Kidney (tissue), 14 donors: ENCODE results near the gene CAVIN2. TPM values are rescaled to one million over a fixed set of nuclear protein-coding genes. Genes with fewer than 3 reads are reported as not detected.

Experiments
- DNase-seq, 5 donors: peaks; one replicate each; pipeline ENCODE4 v3.0.0-alpha.2; 2013 to 2020
- FAIRE-seq: peaks from 2 replicates; lab custom pipeline; 2012; peaks lifted over from hg19 to GRCh38; lab: Jason Lieb, UNC
- H3K27ac ChIP-seq, 2 donors: one replicate each; pipeline ENCODE4 v1.7.0; 2013; ENCODE audit warnings: low read depth in 2 of 2, low read length in 2 of 2, inconsistent platforms in 1 of 2
- H3K27me3 ChIP-seq: one replicate; pipeline ENCODE4 v1.7.1; 2013; ENCODE audit warnings: low read length, inconsistent platforms; ENCODE audit not compliant: control insufficient read depth, insufficient read depth
- H3K36me3 ChIP-seq, 3 donors: one replicate each; pipeline versions ENCODE4 v1.7.0 to v1.7.1; 2013; ENCODE audit warnings: low read length in 3 of 3, control low read depth in 1 of 3, inconsistent platforms in 1 of 3; ENCODE audit not compliant: insufficient read depth in 3 of 3, control insufficient read depth in 2 of 3
- H3K4me1 ChIP-seq, 3 donors: one replicate each; pipeline versions ENCODE4 v1.7.0 to v1.7.1; 2013; ENCODE audit warnings: low read length in 3 of 3, inconsistent platforms in 1 of 3, low read depth in 1 of 3; ENCODE audit not compliant: control insufficient read depth in 2 of 3, insufficient read depth in 2 of 3
- H3K4me3 ChIP-seq, 3 donors: one replicate each; pipeline versions ENCODE4 v1.7.0 to v1.8.1; 2013; ENCODE audit warnings: low read length in 3 of 3, control low read depth in 1 of 3, inconsistent platforms in 1 of 3
- H3K9ac ChIP-seq, 3 donors: one replicate each; pipeline versions ENCODE4 v1.7.0 to v1.7.1; 2013; ENCODE audit warnings: low read length in 3 of 3, control low read depth in 1 of 3, inconsistent platforms in 1 of 3
- H3K9me3 ChIP-seq, 3 donors: one replicate each; pipeline versions ENCODE4 v1.7.0 to v1.7.1; 2013; ENCODE audit warnings: low read length in 3 of 3, control low read depth in 1 of 3, inconsistent platforms in 1 of 3; ENCODE audit not compliant: control insufficient read depth in 2 of 3, insufficient read depth in 1 of 3
- intact Hi-C: fragments of 100-400 bp; cut with DNase I; formaldehyde crosslinking; loops from one replicate; pipeline ENCODE4 v1.11.1; 2022
- polyA plus RNA-seq: library from polyadenylated mRNA; stranded (reverse); fragments of 350-450 nt; fragmentation: Illumina TruSeq; extraction: RNeasy Lipid Tissue Mini Kit (QIAGEN cat#74804); gene quantifications from one replicate; pipeline ENCODE4 v1.2.3, GENCODE V29; 2014; ENCODE audit warnings: low read depth, low replicate concordance; ENCODE audit not compliant: insufficient read depth
- total RNA-seq: library from RNA; stranded (reverse); fragmentation: NEBNext Ultra II Directional; extraction: Animal tissue kit (Norgen Biotek cat#: 25700); gene quantifications from one replicate; pipeline ENCODE4 v1.2.1, GENCODE V29; 2021
- TF ChIP-seq, protein P1 (sequence below): IDR thresholded peaks from 3 replicates; pipeline ENCODE4 v1.5.1; 2012; ENCODE audit warnings: mild to moderate bottlenecking, moderate library complexity, borderline replicate concordance; ENCODE audit not compliant: insufficient read depth; ENCODE audit errors: extremely low read depth
- donor health status: control.
- donor health status: control.
- donor health status: control.
- donor health status: control.
- donor health status: control.
- donor health status: DM: yes; HTN: yes; CAD: no.
- donor health status: Normal renal cell carcinoma (clear cell type).

The CAVIN2 gene
- total and polyA plus RNA-seq, 2 donors from 2014 or later: 17.9 to 55.0 TPM

DNA sequence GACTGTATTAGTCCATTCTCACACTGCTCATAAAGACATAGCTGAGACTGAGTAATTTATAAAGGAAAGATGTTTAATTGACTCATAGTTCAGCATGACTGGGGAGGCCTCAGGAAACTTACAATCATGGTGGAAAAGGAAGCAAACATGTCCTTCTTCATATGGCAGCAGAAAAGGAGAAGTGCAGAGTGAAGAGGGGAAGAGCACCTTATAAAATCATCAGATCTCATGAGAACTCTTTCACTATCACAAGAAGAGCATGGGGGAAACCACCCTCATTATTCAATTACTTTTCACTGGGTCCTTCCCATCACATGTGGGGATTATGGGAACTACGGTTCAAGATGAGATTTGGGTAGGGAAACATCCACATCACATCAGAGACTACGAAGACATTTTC is 43.0 kb upstream of the CAVIN2 start:
- Histone ChIP-seq H3K9me3 (peaks cover 0 to 7% (median 0%) of the 10 kb centered on the region in 3 donors), H3K4me1 (no peaks in the 10 kb centered on the region), H3K4me3 (no peak overlapping the region), H3K9ac (no peak overlapping the region), H3K27me3 (no peaks in the 10 kb centered on the region), H3K36me3 (no peaks in the 10 kb centered on the region), H3K27ac (no peak overlapping the region)
- intact Hi-C loops: no loop called here
- no peak for FAIRE-seq
- no peak for DNase-seq
- TF ChIP-seq, protein P1, sequence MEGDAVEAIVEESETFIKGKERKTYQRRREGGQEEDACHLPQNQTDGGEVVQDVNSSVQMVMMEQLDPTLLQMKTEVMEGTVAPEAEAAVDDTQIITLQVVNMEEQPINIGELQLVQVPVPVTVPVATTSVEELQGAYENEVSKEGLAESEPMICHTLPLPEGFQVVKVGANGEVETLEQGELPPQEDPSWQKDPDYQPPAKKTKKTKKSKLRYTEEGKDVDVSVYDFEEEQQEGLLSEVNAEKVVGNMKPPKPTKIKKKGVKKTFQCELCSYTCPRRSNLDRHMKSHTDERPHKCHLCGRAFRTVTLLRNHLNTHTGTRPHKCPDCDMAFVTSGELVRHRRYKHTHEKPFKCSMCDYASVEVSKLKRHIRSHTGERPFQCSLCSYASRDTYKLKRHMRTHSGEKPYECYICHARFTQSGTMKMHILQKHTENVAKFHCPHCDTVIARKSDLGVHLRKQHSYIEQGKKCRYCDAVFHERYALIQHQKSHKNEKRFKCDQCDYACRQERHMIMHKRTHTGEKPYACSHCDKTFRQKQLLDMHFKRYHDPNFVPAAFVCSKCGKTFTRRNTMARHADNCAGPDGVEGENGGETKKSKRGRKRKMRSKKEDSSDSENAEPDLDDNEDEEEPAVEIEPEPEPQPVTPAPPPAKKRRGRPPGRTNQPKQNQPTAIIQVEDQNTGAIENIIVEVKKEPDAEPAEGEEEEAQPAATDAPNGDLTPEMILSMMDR: no peak

DNA sequence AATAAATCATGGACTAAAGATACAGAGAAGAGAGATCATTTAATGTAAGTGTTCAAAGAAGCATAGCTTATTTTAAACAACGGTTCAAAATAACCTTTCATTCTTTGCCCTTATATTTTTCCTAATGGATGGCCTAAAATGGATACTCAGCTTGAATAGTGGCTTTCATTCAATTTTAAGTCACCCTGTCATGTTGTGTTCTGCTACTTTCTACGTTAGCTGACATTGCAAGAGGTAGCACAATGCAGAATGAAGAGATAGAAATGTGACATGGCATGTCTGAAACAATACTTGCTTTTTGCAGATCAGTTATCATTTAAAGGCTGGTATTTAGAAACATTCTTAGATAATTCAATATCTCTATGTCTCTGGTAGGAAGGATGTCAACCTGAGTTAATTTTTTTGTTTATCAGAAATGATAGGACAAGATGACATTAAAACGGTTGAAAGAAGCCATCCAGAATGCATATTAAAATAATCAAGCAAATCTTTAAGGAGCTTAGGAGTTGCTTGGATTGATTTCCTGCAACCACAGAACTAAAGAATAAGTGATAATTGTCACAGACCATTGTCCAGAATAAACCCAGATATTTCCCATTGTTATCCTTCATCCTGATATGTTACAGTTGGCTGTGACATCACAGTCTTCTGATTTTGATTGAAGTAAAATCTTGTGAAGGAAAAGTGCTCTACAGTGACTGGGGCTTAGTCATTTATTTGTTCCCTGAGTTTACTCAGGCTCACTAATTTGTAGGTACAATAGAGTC is 41.7 kb upstream of the CAVIN2 start:
- TF ChIP-seq, protein P1: no peak
- no peaks in the 10 kb centered on the region for H3K27me3 ChIP-seq
- FAIRE-seq: no peak

DNA sequence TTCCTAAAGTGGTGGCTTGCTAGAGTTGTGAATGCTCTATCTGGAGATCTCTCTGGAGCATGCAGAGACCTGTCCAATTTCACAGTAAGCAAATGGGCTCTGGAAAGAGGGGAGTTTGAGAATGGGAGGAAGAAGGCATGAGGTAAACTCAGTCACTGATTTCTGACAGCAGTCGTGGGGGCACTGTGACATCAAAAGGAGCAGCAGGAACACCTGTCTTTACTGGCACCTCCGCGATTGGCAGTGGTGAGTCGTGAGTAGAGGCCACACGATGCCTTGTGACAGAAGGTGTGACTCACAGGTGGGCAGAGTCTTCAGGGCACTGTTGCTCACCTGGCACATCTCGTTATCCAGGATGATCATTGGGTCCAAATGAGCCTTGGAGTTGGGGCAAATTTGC is 38.8 kb upstream of the CAVIN2 start:
- Histone ChIP-seq H3K27ac (no peak overlapping the region), H3K4me3 (no peak overlapping the region), H3K4me1 (no peaks in the 10 kb centered on the region), H3K36me3 (no peaks in the 10 kb centered on the region), H3K9ac (no peak overlapping the region), H3K27me3 (no peaks in the 10 kb centered on the region), H3K9me3 (no peaks in the 10 kb centered on the region)
- TF ChIP-seq, protein P1: no peak
- DNase-seq (no peak), FAIRE-seq (no peak)
- intact Hi-C loops: no loop called here

More for the DNA sequence above, 41.7 kb upstream of the CAVIN2 start:
- no peaks in the 10 kb centered on the region for H3K4me1 ChIP-seq
- intact Hi-C loops: no loop called here
- peaks cover 0 to 7% (median 0%) of the 10 kb centered on the region in 3 donors for H3K9me3 ChIP-seq
- no peak overlapping the region for H3K4me3 ChIP-seq
- H3K27ac ChIP-seq: no peak overlapping the region
- H3K9ac ChIP-seq: no peak overlapping the region
- no peaks in the 10 kb centered on the region for H3K36me3 ChIP-seq
- no peak for DNase-seq

DNA sequence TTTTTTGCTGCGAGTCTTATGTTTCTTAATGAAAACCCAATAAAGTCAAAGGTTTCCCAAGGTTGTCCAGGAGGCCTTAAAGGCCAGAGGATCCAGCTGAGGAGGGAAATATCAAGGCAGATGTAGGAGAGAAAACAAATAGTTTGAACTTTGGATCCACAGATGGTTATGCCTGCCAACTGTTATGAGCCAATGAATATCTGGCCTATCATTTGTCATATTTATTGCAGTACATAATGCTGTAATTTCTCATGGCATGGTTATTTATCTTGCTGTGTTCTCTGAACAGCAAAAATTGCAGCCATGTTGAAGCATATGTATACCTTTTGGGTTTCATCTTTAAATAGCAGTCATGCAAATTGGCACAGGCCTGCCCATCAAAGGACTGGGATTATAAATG is 38.2 kb upstream of the CAVIN2 start:
- intact Hi-C loops: no loop called here
- FAIRE-seq (no peak), DNase-seq (no peak)
- H3K9me3 ChIP-seq: no peaks in the 10 kb centered on the region
- no peaks in the 10 kb centered on the region for H3K27me3 ChIP-seq
- TF ChIP-seq, protein P1: no peak
- no peaks in the 10 kb centered on the region for H3K36me3 ChIP-seq
- H3K4me1 ChIP-seq: no peaks in the 10 kb centered on the region
- H3K4me3 ChIP-seq: no peak overlapping the region
- H3K9ac ChIP-seq: no peak overlapping the region
- H3K27ac ChIP-seq: no peak overlapping the region
